Trophoblast cell (in vitro differentiated cells and primary cell): ENCODE data around the gene ASTN2.

Source experiments
- DNase-seq, 2 donors: peaks; one replicate each; pipeline ENCODE4 v3.0.0-alpha.2; 2016
- H2AFZ ChIP-seq: 2 replicates; pipeline ENCODE4 v1.6.1; 2013; ENCODE audit warnings: low read length, moderate library complexity, mild to moderate bottlenecking; ENCODE audit not compliant: insufficient read depth, poor library complexity
- H2AK5ac ChIP-seq: 2 replicates; pipeline ENCODE4 v1.6.1; 2013; ENCODE audit warnings: mild to moderate bottlenecking, low read length
- H2BK120ac ChIP-seq: 2 replicates; pipeline ENCODE4 v1.6.1; 2013; ENCODE audit warnings: low read length, mild to moderate bottlenecking, moderate library complexity; ENCODE audit not compliant: insufficient read depth, poor library complexity
- H2BK12ac ChIP-seq: 2 replicates; pipeline ENCODE4 v1.6.1; 2013; ENCODE audit warnings: mild to moderate bottlenecking, low read length, moderate library complexity
- H2BK5ac ChIP-seq: 2 replicates; pipeline ENCODE4 v1.6.1; 2013; ENCODE audit warnings: low read length, low read depth, moderate library complexity, mild to moderate bottlenecking; ENCODE audit not compliant: poor library complexity
- H3K14ac ChIP-seq: 2 replicates; pipeline ENCODE4 v1.6.1; 2013; ENCODE audit warnings: mild to moderate bottlenecking, low read length
- H3K18ac ChIP-seq: 2 replicates; pipeline ENCODE4 v1.6.1; 2013; ENCODE audit warnings: mild to moderate bottlenecking, low read length
- H3K23ac ChIP-seq: 2 replicates; pipeline ENCODE4 v1.6.1; 2013; ENCODE audit warnings: low read length
- H3K27ac ChIP-seq: 2 replicates; pipeline ENCODE4 v1.5.1; 2013; ENCODE audit warnings: low read depth, mild to moderate bottlenecking, inconsistent platforms, low read length, moderate library complexity
- H3K27me3 ChIP-seq: 2 replicates; pipeline ENCODE4 v1.6.1; 2013; ENCODE audit warnings: inconsistent platforms, mild to moderate bottlenecking, low read length, moderate library complexity; ENCODE audit not compliant: insufficient read depth
- H3K36me3 ChIP-seq, 2 experiments: 1 replicate in 1 of 2; 2 replicates in 1 of 2; pipeline ENCODE4 v1.6.1; 2013; ENCODE audit warnings: low read length in 2 of 2, mild to moderate bottlenecking in 2 of 2, moderate library complexity in 1 of 2; ENCODE audit not compliant: insufficient read depth in 2 of 2, control insufficient read depth in 1 of 2
- H3K4ac ChIP-seq: 2 replicates; pipeline ENCODE4 v1.6.1; 2013; ENCODE audit warnings: low read depth, mild to moderate bottlenecking, low read length, moderate library complexity
- H3K4me1 ChIP-seq, 2 experiments: 1 replicate in 1 of 2; 2 replicates in 1 of 2; pipeline ENCODE4 v1.6.1; 2013; ENCODE audit warnings: low read length in 2 of 2, mild to moderate bottlenecking in 2 of 2, moderate library complexity in 1 of 2; ENCODE audit not compliant: insufficient read depth in 2 of 2, control insufficient read depth in 1 of 2
- H3K4me2 ChIP-seq: 2 replicates; pipeline ENCODE4 v1.6.1; 2013; ENCODE audit warnings: inconsistent platforms, mild to moderate bottlenecking, low read length, moderate library complexity
- H3K4me3 ChIP-seq: 2 replicates; pipeline ENCODE4 v1.5.1; 2013; ENCODE audit warnings: mild to moderate bottlenecking, low read depth, low read length, inconsistent platforms
- H3K79me1 ChIP-seq: one replicate; pipeline ENCODE4 v1.6.1; 2013; ENCODE audit warnings: low read length
- H3K79me2 ChIP-seq: 2 replicates; pipeline ENCODE4 v1.6.1; 2013; ENCODE audit warnings: low read length, mild to moderate bottlenecking; ENCODE audit not compliant: control insufficient read depth, insufficient read depth, poor library complexity
- H3K9ac ChIP-seq: 2 replicates; pipeline ENCODE4 v1.6.1; 2013; ENCODE audit warnings: mild to moderate bottlenecking, low read length
- H3K9me3 ChIP-seq: 2 replicates; pipeline ENCODE4 v1.6.1; 2013; ENCODE audit warnings: low read depth, mild to moderate bottlenecking, control low read depth, inconsistent platforms, low read length; ENCODE audit not compliant: insufficient read depth
- H4K12ac ChIP-seq: 2 replicates; pipeline ENCODE4 v1.6.1; 2013; ENCODE audit warnings: low read depth, mild to moderate bottlenecking, low read length, moderate library complexity
- H4K8ac ChIP-seq: 2 replicates; pipeline ENCODE4 v1.6.1; 2013; ENCODE audit warnings: low read depth, mild to moderate bottlenecking, low read length, moderate library complexity
- H4K91ac ChIP-seq: one replicate; pipeline ENCODE4 v1.6.1; 2013; ENCODE audit warnings: low read depth, mild to moderate bottlenecking, low read length, moderate library complexity
- WGBS: extraction: QIAGEN DNeasy Blood & Tissue Kit; methylation state at CpG from one replicate; pipeline ENCODE4 v1.1.7; 2013; ENCODE audit warnings: missing lambda C conversion rate; ENCODE audit not compliant: insufficient read length, insufficient coverage; ENCODE audit errors: extremely low coverage; 5-methylcytosine and 5-hydroxymethylcytosine counted together

ASTN2 gene

GRCh38 chr9:116628716-116629115 is 786.1 kb downstream of the ASTN2 start:
- H4K12ac ChIP-seq: no peak overlapping the region
- no peak overlapping the region for H3K4me2 ChIP-seq
- H3K27me3 ChIP-seq: no peaks in the 10 kb centered on the region
- no peak overlapping the region for H2AK5ac ChIP-seq
- no peak overlapping the region for H2AFZ ChIP-seq
- no peaks in the 10 kb centered on the region for H3K79me2 ChIP-seq
- no peak overlapping the region for H2BK12ac ChIP-seq
- no peak overlapping the region for H3K23ac ChIP-seq
- no peak overlapping the region for H3K14ac ChIP-seq
- no peak overlapping the region for H4K8ac ChIP-seq
- H3K27ac ChIP-seq: no peak overlapping the region
- no peak overlapping the region for H3K4ac ChIP-seq
- no peak overlapping the region for H3K4me3 ChIP-seq
- no peaks in the 10 kb centered on the region for H3K36me3 ChIP-seq
- peaks cover 2 to 3% of the 10 kb centered on the region in 2 experiments for H3K4me1 ChIP-seq
- WGBS: no CpG with 5 or more reads among the region's 4 CpGs
- no peaks in the 10 kb centered on the region for H3K9me3 ChIP-seq
- no peak overlapping the region for H2BK120ac ChIP-seq
- H3K18ac ChIP-seq: no peak overlapping the region
- DNase-seq: no peak
- no peak overlapping the region for H4K91ac ChIP-seq
- no peak overlapping the region for H3K9ac ChIP-seq
- H2BK5ac ChIP-seq: no peak overlapping the region
- H3K79me1 ChIP-seq: no peaks in the 10 kb centered on the region

DNA sequence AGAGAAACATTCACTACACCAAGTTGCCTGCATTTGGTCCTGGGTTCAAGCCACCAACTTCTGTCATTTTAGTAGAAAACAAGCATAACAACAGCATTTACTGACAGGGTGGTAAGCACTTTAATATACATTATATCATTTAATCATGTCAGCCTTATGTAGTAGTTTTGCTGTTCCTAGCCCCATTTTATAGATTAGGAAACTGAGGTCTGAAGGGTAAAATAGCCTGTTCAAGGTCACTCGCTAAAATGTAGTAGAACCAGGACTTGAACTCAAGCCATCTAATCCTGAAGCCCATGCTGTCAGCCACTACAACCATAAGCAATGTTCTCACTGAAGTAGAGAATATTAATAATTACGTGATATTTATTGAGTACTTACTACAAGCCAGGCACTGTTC is 787.4 kb downstream of the ASTN2 start:
- H2BK5ac ChIP-seq: no peak overlapping the region
- no peak overlapping the region for H3K4ac ChIP-seq
- no peak overlapping the region for H4K12ac ChIP-seq
- H3K23ac ChIP-seq: peak overlapping the region; percentile 61
- no peak overlapping the region for H3K18ac ChIP-seq
- H2AFZ ChIP-seq: no peak overlapping the region
- peaks cover 2 to 3% of the 10 kb centered on the region in 2 experiments for H3K4me1 ChIP-seq
- no CpG with 5 or more reads among the region's 2 CpGs for WGBS
- no peak for DNase-seq
- no peak overlapping the region for H2BK120ac ChIP-seq
- H3K9ac ChIP-seq: no peak overlapping the region
- H3K79me1 ChIP-seq: no peaks in the 10 kb centered on the region
- no peaks in the 10 kb centered on the region for H3K79me2 ChIP-seq
- no peak overlapping the region for H3K4me2 ChIP-seq
- no peak overlapping the region for H4K8ac ChIP-seq
- H3K4me3 ChIP-seq: no peak overlapping the region
- H2AK5ac ChIP-seq: no peak overlapping the region
- H2BK12ac ChIP-seq: no peak overlapping the region
- H3K9me3 ChIP-seq: no peaks in the 10 kb centered on the region
- no peak overlapping the region for H4K91ac ChIP-seq
- H3K27me3 ChIP-seq: no peaks in the 10 kb centered on the region
- H3K27ac ChIP-seq: no peak overlapping the region
- no peak overlapping the region for H3K14ac ChIP-seq
- no peaks in the 10 kb centered on the region for H3K36me3 ChIP-seq

- Histone ChIP-seq H3K14ac (no peak overlapping the region), H3K4me2 (no peak overlapping the region), H4K12ac (no peak overlapping the region), H4K91ac (no peak overlapping the region), H2AFZ (no peak overlapping the region), H3K27ac (no peak overlapping the region), H3K23ac (no peak overlapping the region), H3K79me2 (no peaks in the 10 kb centered on the region), H3K79me1 (no peaks in the 10 kb centered on the region), H3K9me3 (no peaks in the 10 kb centered on the region), H3K4me3 (no peak overlapping the region), H3K27me3 (no peaks in the 10 kb centered on the region), H3K36me3 (no peaks in the 10 kb centered on the region), H3K9ac (no peak overlapping the region), H3K18ac (no peak overlapping the region), H2BK5ac (no peak overlapping the region), H2BK12ac (no peak overlapping the region), H3K4me1 (peaks cover 2 to 3% of the 10 kb centered on the region in 2 experiments), H3K4ac (no peak overlapping the region), H2BK120ac (no peak overlapping the region), H4K8ac (no peak overlapping the region), H2AK5ac (no peak overlapping the region)
- DNase-seq: no peak
- WGBS: no CpG with 5 or more reads among the region's 3 CpGs
Observed at GRCh38 chr9:116626762-116627161, 788.1 kb downstream of the ASTN2 start.

GRCh38 chr9:116623715-116624114 is 791.1 kb downstream of the ASTN2 start:
- Histone ChIP-seq H3K27ac (no peak overlapping the region), H3K4me1 (peaks cover 2 to 3% of the 10 kb centered on the region in 2 experiments), H3K27me3 (no peaks in the 10 kb centered on the region), H2BK5ac (no peak overlapping the region), H3K79me2 (no peaks in the 10 kb centered on the region), H3K4ac (no peak overlapping the region), H2AK5ac (no peak overlapping the region), H3K9ac (no peak overlapping the region), H4K91ac (no peak overlapping the region), H3K79me1 (no peaks in the 10 kb centered on the region), H3K14ac (no peak overlapping the region), H3K18ac (no peak overlapping the region), H4K12ac (no peak overlapping the region), H3K4me3 (no peak overlapping the region), H3K9me3 (no peaks in the 10 kb centered on the region), H2BK120ac (no peak overlapping the region), H2BK12ac (no peak overlapping the region), H2AFZ (no peak overlapping the region), H4K8ac (no peak overlapping the region), H3K36me3 (no peaks in the 10 kb centered on the region), H3K4me2 (no peak overlapping the region), H3K23ac (no peak overlapping the region)
- WGBS: no CpG with 5 or more reads among the region's 4 CpGs
- DNase-seq: no peak
